HepG2 (cell line): Measurements from ENCODE around the gene SERPINE2. TPM values are rescaled to one million over a fixed set of nuclear protein-coding genes. Genes with fewer than 3 reads are reported as not detected.
A peak's percentile ranks its signal among the peaks of the same experiment; 100 is the strongest.

Source experiments
- DMTF1 ChIP-seq: sonication (generic); formaldehyde crosslinking; IDR thresholded peaks from 2 replicates; pipeline ENCODE4 v1.4.0; 2020; ENCODE audit warnings: mild to moderate bottlenecking, missing genetic modification reagents
- ELF3 ChIP-seq: IDR thresholded peaks from 2 replicates; pipeline ENCODE4 v1.6.1; 2016; ENCODE audit warnings: missing genetic modification reagents, missing compliant biosample characterization
- FOXA1 ChIP-seq, 2 experiments: fragments of 450-650 bp in 1 of 2; sonication (generic) in 1 of 2; formaldehyde crosslinking in 1 of 2; IDR thresholded peaks; 2 replicates each; pipeline versions ENCODE4 v1.4.0 to v1.6.1; 2016 to 2020; ENCODE audit warnings: missing genetic modification reagents in 1 of 2
- FOXA3 ChIP-seq: IDR thresholded peaks from 2 replicates; pipeline ENCODE4 v1.6.1; 2016; ENCODE audit warnings: missing genetic modification reagents, missing compliant biosample characterization
- HNRNPL ChIP-seq: fragments of 200-400 bp; formaldehyde crosslinking; IDR thresholded peaks from 2 replicates; pipeline ENCODE4 v1.6.1; 2017; ENCODE audit warnings: mild to moderate bottlenecking, low read depth, low read length
- HNRNPLL ChIP-seq: fragments of 200-400 bp; formaldehyde crosslinking; IDR thresholded peaks from 2 replicates; pipeline ENCODE4 v1.6.1; 2017; ENCODE audit warnings: mild to moderate bottlenecking, low read depth, low read length; ENCODE audit not compliant: poor library complexity, severe bottlenecking
- KDM5B ChIP-seq: sonication (generic); formaldehyde crosslinking; IDR thresholded peaks from 2 replicates; pipeline ENCODE4 v1.4.0; 2020; ENCODE audit warnings: missing genetic modification reagents, mild to moderate bottlenecking, borderline replicate concordance
- MIER2 ChIP-seq: IDR thresholded peaks from 2 replicates; pipeline ENCODE4 v1.6.1; 2016; ENCODE audit warnings: missing biosample characterization, missing genetic modification reagents
- RBFOX2 ChIP-seq: fragments of 200-400 bp; formaldehyde crosslinking; IDR thresholded peaks from 2 replicates; pipeline ENCODE4 v1.6.1; 2017; ENCODE audit warnings: low read depth, mild to moderate bottlenecking, low read length
- RXRB ChIP-seq: IDR thresholded peaks from 2 replicates; pipeline ENCODE4 v1.6.1; 2016; ENCODE audit warnings: borderline replicate concordance, missing genetic modification reagents, missing compliant biosample characterization
- SKIL ChIP-seq: sonication (generic); formaldehyde crosslinking; IDR thresholded peaks from 2 replicates; pipeline ENCODE4 v1.8.0; 2022; ENCODE audit warnings: missing genetic modification reagents, mild to moderate bottlenecking, moderate library complexity, borderline replicate concordance
- SOX13 ChIP-seq, 3 experiments: fragments of 450-650 bp in 1 of 3; sonication (generic) in 1 of 3; formaldehyde crosslinking in 1 of 3; IDR thresholded peaks in 2 of 3; conservative IDR thresholded peaks in 1 of 3; 2 replicates each; pipeline versions ENCODE4 v1.5.0 to v1.6.1; 2016 to 2020; ENCODE audit warnings: antibody characterized with exemption in 1 of 3, mild to moderate bottlenecking in 1 of 3, missing compliant biosample characterization in 1 of 3, missing genetic modification reagents in 1 of 3, moderate library complexity in 1 of 3
- SOX6 ChIP-seq, 2 experiments: fragments of 450-650 bp in 1 of 2; sonication (generic) in 1 of 2; formaldehyde crosslinking in 1 of 2; IDR thresholded peaks; 2 replicates each; pipeline versions ENCODE4 v1.4.0 to v1.6.1; 2017 to 2020; ENCODE audit warnings: antibody characterized with exemption in 1 of 2, mild to moderate bottlenecking in 1 of 2, missing genetic modification reagents in 1 of 2
- SRY ChIP-seq: sonication (generic); formaldehyde crosslinking; IDR thresholded peaks from 2 replicates; pipeline ENCODE4 v1.8.0; 2022; ENCODE audit warnings: mild to moderate bottlenecking, missing genetic modification reagents
- TCF12 ChIP-seq, 2 experiments: fragments of 450-650 bp in 1 of 2; sonication (generic) in 1 of 2; formaldehyde crosslinking in 1 of 2; IDR thresholded peaks; 2 replicates each; pipeline versions ENCODE4 v1.6.1 to v1.8.0; 2017 to 2022; ENCODE audit warnings: antibody characterized with exemption in 1 of 2, mild to moderate bottlenecking in 1 of 2, missing genetic modification reagents in 1 of 2, moderate library complexity in 1 of 2
- THAP11 ChIP-seq: IDR thresholded peaks from 2 replicates; pipeline ENCODE4 v1.6.1; 2016; ENCODE audit warnings: missing biosample characterization, missing genetic modification reagents
- ZBTB7A ChIP-seq: sonication (generic); formaldehyde crosslinking; IDR thresholded peaks from 2 replicates; pipeline ENCODE4 v1.8.0; 2022; ENCODE audit warnings: mild to moderate bottlenecking, missing genetic modification reagents
- ZNF451 ChIP-seq: sonication (generic); formaldehyde crosslinking; IDR thresholded peaks from 2 replicates; pipeline ENCODE4 v1.5.0; 2020; ENCODE audit warnings: mild to moderate bottlenecking, missing genetic modification reagents
- ZNF607 ChIP-seq: sonication (generic); formaldehyde crosslinking; IDR thresholded peaks from 2 replicates; pipeline ENCODE4 v1.5.1; 2020; ENCODE audit warnings: missing genetic modification reagents, mild to moderate bottlenecking, borderline replicate concordance
- ZSCAN21 ChIP-seq: sonication (generic); formaldehyde crosslinking; IDR thresholded peaks from 2 replicates; pipeline ENCODE4 v1.8.0; 2022; ENCODE audit warnings: mild to moderate bottlenecking, missing genetic modification reagents, moderate library complexity, borderline replicate concordance
- polyA plus RNA-seq, 8 experiments: library from polyadenylated mRNA; depleted of rRNA in 3 of 8; stranded (reverse) in 7 of 8; unstranded in 1 of 8; fragments of >200 nt; fragmentation: Illumina TruSeq in 4 of 8; extraction: Trizol in 4 of 8; gene quantifications; 2 replicates each; pipeline versions ENCODE4 v1.2.1 to v1.2.3, GENCODE V29; 2011 to 2016; ENCODE audit warnings: low read depth in 4 of 8, missing spikeins in 1 of 8, mixed read lengths in 1 of 8; ENCODE audit not compliant: insufficient read depth in 1 of 8
- total RNA-seq, 5 experiments: library from RNA; depleted of rRNA; stranded (reverse); fragments of >200 nt; fragmentation: Illumina TruSeq; extraction: Trizol; gene quantifications; 2 replicates each; pipeline ENCODE4 v1.2.3, GENCODE V29; 2016; ENCODE audit warnings: low read depth in 1 of 5
- TF ChIP-seq, protein P1 (sequence below): sonication (generic); formaldehyde crosslinking; IDR thresholded peaks from 2 replicates; pipeline ENCODE4 v1.4.0; 2020; ENCODE audit warnings: missing genetic modification reagents

Gene SERPINE2
- total and polyA plus RNA-seq, 2 of the 13 experiments (the other 11 are each of a cell fraction or from before 2014, with no cell fraction given) = 7.9 to 18.1 TPM

DNA sequence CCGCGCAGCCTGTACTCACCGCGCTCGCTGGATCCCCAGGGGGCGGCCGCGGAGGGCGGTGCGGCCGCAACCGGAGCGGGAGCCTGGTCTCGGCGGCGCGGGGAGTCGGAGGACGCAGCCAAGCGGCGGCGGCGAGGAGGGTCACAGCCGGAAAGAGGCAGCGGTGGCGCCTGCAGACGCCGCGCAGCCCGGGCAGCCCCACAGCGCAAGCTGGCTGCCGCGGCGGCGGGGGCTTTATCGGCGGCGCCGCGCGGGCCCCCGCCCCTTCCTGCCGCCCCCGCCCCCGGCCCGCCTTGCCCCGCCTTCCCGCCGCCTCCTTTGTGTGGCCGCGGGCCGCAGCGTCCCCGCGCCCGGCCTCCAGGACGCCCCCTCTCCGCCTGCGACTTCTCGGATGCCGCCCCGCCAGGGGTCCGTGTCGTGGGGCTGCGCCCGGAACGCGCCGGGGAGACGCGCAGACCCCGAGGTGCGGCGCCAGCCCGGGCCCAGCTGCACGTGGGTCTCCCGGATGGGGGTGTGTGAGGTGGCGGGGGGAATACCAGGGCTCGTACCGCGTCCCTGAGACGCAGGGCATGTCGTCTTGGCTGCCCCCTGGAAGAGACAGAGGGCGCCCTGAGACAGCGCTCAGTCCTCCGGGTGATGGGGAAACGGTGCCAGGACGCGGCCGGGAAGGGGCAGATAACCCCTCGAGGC lies at the start of gene SERPINE2 (continued):
- TF ChIP-seq ZBTB7A (CRISPR knock-in tag) (peak; percentile 85), ZNF451 (CRISPR knock-in tag) (0 out of 2 replicates have a peak, but pooled peaks have one; percentile 29), SOX6 (IDR thresholded peaks at IDR 0.05) (no peak), SOX6 (CRISPR knock-in tag; IDR thresholded peaks at IDR 0.05) (peak; percentile 46; the same call in 1 of the 2 replicates), SKIL (no peak), HNRNPL (0 out of 2 replicates have a peak, but pooled peaks have one; percentile 57), TCF12 (IDR thresholded peaks at IDR 0.05) (no peak), TCF12 (CRISPR knock-in tag; IDR thresholded peaks at IDR 0.05) (peak; percentile 35; the same call in 1 of the 2 replicates), RBFOX2 (peak; percentile 55; the same call in 1 of the 2 replicates), FOXA1 (IDR thresholded peaks at IDR 0.05) (no peak), FOXA1 (CRISPR knock-in tag; IDR thresholded peaks at IDR 0.05) (peak; percentile 9; the same call in 1 of the 2 replicates), RXRB (CRISPR knock-in tag) (0 out of 2 replicates have a peak, but pooled peaks have one; percentile 29), KDM5B (peak; percentile 24; the same call in 1 of the 2 replicates), ELF3 (CRISPR knock-in tag) (0 out of 2 replicates have a peak, but pooled peaks have one; percentile 11), SOX13 (IDR thresholded peaks at IDR 0.05) (no peak), SOX13 (CRISPR knock-in tag; conservative IDR thresholded peaks at IDR 0.05 in 1 of 2, IDR thresholded peaks at IDR 0.05 in 1 of 2) (0 out of 4 replicates have a peak, but pooled peaks of 1 of the 2 experiments have one; percentile 7), HNRNPLL (peak; percentile 24), FOXA3 (CRISPR knock-in tag) (peak; percentile 39), SRY (0 out of 2 replicates have a peak, but pooled peaks have one; percentile 47), THAP11 (0 out of 2 replicates have a peak, but pooled peaks have one; percentile 13), ZSCAN21 (CRISPR knock-in tag) (peak; percentile 23; the same call in 1 of the 2 replicates), DMTF1 (no peak), MIER2 (peak; percentile 52; the same call in 1 of the 2 replicates), ZNF607 (0 out of 2 replicates have a peak, but pooled peaks have one; percentile 43)
- TF ChIP-seq, protein P1, sequence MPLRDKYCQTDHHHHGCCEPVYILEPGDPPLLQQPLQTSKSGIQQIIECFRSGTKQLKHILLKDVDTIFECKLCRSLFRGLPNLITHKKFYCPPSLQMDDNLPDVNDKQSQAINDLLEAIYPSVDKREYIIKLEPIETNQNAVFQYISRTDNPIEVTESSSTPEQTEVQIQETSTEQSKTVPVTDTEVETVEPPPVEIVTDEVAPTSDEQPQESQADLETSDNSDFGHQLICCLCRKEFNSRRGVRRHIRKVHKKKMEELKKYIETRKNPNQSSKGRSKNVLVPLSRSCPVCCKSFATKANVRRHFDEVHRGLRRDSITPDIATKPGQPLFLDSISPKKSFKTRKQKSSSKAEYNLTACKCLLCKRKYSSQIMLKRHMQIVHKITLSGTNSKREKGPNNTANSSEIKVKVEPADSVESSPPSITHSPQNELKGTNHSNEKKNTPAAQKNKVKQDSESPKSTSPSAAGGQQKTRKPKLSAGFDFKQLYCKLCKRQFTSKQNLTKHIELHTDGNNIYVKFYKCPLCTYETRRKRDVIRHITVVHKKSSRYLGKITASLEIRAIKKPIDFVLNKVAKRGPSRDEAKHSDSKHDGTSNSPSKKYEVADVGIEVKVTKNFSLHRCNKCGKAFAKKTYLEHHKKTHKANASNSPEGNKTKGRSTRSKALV (CRISPR knock-in tag) = peak; percentile 90
